HG03565 (cell line): ENCODE results near the gene SMAD5.

Experiments
- ATAC-seq: cut with Tn5 transposase; IDR thresholded peaks from one replicate; pipeline ENCODE4 v1.9.1; 2021; ENCODE audit warnings: mild to moderate bottlenecking, moderate library complexity; ENCODE audit not compliant: unreplicated experiment

SMAD5 gene

DNA sequence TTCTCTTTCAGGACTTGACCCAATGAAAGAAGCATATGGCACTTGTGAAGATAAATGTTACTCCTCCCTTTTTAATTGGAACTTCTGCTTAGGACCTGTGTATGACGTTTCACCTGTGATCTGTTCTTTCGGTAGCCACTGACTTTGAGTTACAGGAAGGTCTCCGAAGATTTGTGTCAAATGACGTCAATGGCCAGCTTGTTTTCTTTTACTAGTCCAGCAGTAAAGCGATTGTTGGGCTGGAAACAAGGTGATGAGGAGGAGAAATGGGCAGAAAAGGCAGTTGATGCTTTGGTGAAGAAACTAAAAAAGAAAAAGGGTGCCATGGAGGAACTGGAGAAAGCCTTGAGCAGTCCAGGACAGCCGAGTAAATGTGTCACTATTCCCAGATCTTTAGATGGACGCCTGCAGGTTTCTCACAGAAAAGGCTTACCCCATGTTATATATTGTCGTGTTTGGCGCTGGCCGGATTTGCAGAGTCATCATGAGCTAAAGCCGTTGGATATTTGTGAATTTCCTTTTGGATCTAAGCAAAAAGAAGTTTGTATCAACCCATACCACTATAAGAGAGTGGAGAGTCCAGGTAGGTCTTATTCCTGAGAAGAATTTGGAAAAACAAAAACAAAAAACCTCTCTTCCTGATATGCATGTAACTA lies 21.1 kb downstream of the SMAD5 start:
- no peak for ATAC-seq

DNA sequence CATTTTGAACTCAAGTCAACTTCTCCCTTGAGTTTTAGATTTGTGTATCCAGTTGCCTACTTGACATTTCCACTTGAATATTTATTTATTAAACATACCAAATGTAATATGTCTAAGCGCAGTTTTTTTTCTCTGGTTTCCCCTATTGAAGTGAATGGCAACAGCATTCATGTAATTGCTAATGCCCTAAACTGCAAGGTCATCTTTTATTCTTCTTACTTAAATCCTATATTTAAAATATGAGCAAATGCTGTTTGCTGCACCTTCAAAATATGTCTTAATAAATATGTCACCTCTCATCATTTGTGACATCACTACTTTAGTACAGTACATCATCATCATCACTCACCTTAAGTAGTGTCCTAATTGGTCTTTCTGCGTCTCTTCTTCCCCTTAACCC lies 22.4 kb downstream of the SMAD5 start:
- no peak for ATAC-seq

DNA sequence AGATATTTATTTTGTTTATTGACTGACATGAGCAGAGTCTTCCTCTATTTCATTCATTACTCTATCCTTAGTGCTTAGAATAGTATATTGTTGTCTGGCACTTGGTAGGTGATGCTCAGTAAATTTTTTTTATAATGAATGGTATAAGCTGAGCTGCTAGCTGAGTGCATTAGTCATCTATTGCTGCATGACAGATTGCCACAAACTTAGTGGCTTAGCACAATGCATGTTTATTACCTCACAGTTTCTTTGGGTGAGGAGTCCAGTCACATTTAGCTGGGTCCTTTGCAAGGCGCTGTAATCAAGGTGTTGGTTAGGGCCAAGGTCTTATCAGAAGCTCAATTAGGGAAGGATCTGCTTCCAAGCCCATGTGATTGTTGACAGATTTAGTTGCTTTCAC lies 23.1 kb downstream of the SMAD5 start:
- no peak for ATAC-seq

DNA sequence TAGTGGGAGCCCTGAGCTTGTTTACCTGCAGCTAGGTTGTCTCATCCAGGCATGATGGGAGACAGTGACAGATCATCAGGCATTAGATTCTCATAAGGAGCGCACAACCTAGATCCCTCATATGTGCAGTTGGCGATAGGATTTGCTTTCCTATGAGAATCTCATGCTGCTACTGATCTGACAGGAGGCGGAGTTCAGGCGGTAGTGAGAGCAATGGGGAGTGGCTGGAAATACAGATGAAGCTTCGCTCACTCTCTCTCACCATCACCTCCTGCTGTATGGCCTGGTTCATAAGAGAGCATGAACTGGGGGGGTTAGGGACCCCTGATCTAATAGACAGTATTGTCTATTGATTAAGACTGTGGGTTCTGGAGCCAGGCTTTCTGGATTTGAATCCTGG lies 24.9 kb downstream of the SMAD5 start:
- ATAC-seq: no peak

DNA sequence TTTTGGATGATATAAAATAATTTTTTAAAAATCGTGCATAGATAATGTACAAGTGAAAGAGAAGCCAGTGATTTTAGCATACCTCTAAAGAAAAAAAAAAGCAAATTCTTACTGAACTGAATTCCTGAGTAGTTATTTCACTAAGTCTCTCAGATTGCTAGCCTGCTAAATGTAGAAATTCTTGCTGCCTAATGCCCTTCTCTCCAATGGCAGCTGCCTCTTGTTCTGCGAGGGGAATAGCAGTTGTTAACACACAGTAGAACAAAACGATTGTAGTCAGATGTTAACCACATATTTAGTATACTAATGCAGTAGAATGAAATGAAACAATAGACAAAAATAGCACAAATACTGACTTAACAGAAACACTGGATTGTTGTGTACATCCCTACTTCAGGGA lies 26.8 kb downstream of the SMAD5 start:
- no peak for ATAC-seq

DNA sequence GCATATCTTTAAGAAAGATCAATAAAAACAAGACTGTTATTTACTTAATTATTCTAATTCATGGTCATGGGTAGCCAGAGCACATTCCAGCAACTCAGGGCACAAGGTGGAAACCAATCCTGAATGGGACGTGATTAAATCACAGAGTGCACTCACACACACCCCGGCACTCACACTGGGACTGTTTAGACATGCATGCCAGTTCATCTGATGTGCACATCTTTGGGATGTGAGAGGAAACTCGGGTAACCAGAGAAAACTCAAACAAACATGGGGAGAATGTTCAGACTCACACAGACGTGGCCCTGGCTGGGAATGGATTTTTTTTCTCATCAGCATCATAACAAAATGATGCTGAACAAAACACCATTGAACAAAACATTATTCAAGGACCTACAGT lies 29.4 kb downstream of the SMAD5 start:
- ATAC-seq: no peak

DNA sequence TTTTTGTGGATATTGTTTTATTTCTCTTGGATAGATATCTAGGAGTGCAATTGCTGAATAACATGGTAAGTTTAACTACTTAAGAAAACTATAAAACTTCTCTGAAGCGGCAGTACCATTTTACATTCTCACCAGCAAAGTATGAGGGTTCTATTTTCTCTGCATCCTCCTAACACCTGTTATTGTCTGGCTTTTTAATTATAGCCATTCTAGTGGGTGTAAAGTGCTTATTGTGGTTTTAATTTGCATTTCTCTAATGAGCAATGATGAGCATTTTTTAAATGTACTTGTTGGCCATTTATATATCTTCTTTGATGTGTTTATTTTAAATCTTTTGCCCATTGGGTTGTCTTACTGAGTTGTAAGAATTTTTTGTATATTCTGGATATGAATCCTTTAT lies 31.6 kb downstream of the SMAD5 start:
- no peak for ATAC-seq

DNA sequence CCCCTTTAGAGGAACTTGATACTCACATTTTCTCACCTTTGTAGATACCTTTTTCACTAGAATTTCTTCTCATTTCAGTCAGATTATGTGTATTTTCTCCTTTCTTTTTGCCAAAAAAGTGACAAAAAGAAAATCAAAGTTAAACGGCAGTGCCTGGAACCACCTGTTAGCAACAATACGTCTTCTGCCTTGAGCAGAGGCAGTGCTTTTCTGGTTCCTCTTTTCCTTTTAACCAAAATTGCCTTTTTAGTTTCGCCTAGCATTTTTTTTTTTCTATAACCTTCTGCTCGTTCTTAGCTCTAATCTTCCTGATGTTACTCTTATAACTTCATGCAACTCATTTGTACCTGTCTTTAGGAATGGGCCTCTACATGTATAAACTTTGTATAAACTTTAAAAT lies 34.3 kb downstream of the SMAD5 start:
- peak; percentile 61 for ATAC-seq

DNA sequence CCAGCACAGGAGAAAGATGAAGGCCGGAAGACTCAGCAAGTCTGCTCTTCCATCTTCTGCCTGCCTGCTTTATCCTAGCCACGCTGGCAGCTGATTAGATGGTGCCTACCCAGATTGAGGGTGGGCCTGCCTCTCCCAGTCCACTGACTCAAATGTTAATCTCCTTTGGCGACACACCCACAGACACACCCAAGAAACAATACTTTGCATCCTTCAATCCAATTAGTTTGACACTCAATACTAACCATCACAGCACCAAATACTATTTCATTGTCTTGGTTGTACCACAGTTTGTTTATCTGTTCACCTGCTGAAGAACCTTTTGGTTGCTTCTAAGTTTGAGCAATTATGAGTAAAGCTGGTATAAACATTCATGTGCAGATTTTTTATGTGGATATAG lies 36.6 kb downstream of the SMAD5 start:
- ATAC-seq: no peak

DNA sequence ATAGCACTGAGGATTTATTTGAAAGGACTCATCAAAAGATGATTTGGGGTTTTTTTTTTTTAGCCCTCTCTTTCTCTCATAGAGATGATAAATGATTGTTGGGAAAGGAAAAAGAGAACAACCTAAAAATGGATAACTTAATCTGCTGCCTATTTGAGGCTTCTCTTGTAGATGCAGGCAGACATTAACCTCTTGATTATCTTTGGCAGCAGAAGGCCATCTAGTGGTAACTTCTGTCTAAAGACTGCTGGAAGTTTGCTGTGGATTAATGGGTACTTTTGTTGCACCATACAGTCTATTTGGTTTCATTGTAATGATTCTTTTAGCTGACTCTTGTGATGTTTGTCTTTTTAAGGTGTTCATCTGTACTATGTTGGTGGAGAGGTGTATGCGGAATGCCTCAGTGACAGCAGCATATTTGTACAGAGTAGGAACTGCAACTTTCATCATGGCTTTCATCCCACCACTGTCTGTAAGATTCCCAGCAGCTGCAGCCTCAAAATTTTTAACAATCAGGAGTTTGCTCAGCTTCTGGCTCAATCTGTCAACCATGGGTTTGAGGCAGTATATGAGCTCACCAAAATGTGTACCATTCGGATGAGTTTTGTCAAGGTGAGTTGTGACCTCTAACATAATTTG lies 41.5 kb downstream of the SMAD5 start:
- peak; percentile 71 for ATAC-seq

DNA sequence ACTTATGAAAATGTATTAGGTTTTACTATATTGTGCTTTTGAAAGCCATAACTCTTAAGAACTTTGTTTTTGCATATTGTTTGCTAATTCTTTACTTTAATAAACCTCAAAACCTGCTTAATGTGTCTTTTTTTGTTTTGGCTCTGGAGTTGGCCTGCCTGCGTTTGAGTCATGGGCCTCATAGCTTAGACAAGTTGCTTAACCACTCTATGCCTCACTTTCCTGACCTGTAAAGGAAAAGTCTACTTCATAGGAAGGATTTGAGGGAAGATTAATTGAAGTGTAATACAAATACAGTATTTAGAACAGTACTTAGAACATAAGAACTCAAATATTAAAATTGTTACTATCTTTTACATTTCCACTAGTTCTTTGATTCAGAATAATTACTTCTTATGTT lies 50.0 kb downstream of the SMAD5 start:
- no peak for ATAC-seq

DNA sequence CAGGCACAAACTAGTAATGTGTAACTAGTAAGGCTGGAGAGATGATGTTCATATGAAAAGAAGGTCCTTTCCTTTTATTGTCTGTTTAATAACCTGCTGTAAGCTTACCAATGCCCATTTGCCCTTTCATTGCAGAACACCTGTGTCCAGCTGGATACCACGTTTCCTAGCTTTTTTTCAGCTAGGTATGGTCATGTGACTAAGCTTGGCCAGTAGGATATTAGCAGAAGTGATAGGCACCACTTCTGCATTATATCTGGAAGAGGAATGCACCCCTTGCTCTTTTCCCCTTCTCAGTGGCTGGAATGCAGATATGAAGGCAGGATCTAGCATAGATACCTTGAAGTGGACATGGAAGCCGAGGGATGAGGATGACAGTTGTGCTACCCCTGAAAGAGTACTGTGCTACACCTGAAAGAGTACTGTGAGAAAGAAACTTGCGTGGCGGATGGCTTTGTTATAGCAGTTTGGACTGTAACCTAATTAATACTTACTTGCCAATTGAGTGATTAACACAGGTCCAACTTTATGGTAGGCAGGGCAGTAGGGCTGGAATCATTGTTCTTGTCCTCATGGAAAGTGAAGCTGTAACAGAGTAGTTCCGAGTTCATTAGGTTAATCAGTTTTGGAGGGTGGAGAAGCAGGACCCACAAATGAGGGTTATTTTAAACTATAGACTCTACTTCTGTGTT lies 53.5 kb downstream of the SMAD5 start:
- no peak for ATAC-seq

DNA sequence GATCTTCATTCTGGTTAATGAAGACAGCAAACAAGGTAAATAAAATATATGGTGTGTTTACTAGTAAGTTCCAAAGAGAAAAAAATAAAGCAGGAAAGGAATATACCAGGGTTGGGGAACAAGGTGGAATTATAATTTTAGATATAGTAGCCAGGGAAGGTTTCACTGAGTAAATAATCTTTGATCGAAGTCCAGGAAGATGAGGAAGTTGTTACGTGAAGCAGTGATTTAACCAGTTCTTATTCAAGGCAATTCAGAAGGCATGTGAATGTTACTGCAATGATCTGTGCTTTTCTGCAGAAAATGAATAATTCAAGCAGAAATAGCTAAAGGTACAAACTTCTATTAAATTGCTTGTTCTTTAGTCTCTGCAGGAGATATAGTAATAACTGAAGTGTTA lies 54.2 kb downstream of the SMAD5 start:
- ATAC-seq: no peak

DNA sequence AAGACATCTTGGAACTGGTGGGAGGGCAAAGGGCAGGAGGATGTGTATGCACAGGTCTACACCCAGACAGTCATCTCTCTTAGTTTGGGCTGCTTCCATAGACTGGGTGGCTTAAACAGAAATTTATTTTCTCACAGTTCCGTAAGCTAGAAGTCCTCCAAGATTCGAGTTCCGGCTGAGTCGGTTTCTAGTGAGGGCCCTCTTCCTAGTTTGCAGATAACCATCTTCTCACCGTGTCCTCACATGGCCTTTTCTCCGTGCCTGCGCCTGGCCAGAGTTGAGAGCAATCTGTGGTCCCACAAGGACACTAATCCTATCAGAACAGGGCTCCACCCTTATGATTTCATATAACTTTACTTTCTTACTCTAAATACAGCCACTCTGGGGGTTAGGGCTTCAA lies 56.2 kb downstream of the SMAD5 start:
- ATAC-seq: no peak

DNA sequence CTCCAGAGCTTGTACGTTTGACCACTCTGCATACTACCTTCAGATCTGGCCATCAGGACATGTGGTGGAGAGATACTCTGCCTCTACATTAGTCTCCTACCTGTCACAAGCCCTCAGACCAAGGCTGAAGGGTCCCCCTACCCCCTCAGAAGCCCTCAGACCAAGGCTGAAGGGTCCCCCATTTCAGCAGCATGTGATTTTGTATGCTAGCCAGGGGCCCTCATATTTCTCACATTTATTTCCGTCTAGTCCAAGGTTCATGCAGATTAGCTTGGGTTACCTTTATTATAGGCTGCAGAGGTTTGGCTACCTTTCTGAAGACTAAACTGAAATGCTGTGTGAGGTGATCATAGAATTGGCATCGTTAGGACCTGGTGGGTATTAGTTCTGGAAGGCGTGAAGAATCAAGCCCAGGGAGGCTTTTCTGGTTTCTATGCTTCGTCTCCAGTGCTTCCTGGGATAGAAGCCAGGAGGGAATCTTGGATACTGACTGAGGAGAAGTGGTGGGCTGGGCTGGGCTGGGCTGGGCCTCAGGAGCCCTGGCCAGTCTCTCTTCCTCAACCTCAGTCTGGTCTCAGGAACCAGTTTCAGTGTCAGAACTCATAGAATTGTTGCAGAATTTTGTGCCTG lies 57.6 kb downstream of the SMAD5 start:
- ATAC-seq: no peak

DNA sequence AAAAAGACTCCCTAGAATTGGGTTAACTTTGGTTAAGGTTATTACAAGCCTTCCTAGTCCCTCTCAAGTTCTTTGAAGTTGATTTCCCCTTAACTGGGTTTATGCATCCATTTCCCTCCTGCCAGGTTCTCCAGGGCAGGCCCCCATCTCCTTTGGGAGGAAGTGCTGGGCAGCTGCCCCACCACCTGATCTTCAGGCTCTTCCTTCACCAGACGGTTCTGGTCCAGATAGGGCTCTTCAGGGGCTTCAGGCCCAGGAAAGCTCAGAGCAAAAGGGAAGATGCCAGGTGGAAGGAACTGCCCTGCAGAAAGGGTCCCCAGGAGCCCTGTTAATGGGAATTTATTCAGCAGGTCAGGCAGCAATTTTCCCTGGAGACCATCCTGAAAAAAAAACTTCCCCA lies 58.3 kb downstream of the SMAD5 start:
- no peak for ATAC-seq

DNA sequence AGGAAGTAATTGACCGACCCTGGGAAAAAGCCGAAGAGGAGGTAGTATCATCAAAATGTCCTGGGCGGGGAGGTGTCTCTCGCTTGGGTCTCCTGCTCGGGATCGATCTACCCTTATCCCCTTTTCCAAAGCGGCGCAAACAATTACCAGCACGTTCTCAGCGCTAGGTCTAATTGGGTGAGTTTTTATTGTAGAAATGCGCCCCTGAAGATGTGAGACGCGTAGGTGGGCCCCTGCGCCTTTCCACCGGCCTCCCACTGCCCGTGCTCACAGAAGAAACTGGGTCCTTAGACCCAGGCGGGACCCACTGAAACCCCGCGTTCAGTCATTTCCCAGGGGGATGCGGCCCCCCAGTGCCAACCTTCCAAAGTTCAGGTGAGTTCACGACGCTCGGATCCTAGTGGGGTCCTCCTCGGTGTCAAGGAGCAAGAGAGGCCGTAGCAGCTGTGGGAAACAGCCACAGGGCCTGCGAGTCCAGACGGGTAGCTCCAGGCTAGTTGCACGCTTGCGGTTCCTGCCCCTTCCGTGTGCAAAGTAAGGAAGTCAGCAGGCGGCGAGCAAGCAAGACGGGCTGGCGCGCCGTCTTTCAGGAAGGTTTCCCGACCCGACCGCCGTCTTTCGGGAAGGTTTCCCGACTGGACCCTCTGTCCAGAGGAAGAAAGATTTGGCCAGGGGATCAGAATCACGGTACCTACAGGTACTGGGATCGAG lies 58.8 kb downstream of the SMAD5 start:
- no peak for ATAC-seq

DNA sequence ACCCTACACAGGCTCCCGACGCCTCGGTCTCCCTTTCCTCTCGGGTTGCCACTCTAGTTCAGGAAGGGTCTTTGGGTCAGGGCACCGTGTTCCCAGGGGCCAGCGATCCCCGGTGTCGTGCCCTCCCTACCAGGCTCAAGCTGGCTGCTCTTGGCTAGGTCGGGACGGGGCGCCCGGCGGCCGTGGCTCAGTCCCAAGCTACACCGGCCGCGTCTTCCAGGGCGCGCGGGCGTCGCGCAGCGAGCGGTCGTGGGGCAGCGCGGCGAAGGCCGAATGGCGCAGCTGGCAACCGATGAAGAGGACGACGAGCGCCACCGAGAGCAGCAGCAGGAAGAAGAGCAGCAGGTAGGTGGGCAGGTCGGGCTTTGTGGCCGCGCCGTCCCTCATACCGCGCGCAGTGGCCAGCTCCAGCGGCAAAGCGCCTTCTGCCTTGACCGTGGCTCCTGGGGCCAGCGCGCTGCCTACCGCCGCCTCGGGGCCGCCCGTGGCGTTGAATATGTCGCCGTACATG lies 59.4 kb downstream of the SMAD5 start:
- no peak for ATAC-seq

DNA sequence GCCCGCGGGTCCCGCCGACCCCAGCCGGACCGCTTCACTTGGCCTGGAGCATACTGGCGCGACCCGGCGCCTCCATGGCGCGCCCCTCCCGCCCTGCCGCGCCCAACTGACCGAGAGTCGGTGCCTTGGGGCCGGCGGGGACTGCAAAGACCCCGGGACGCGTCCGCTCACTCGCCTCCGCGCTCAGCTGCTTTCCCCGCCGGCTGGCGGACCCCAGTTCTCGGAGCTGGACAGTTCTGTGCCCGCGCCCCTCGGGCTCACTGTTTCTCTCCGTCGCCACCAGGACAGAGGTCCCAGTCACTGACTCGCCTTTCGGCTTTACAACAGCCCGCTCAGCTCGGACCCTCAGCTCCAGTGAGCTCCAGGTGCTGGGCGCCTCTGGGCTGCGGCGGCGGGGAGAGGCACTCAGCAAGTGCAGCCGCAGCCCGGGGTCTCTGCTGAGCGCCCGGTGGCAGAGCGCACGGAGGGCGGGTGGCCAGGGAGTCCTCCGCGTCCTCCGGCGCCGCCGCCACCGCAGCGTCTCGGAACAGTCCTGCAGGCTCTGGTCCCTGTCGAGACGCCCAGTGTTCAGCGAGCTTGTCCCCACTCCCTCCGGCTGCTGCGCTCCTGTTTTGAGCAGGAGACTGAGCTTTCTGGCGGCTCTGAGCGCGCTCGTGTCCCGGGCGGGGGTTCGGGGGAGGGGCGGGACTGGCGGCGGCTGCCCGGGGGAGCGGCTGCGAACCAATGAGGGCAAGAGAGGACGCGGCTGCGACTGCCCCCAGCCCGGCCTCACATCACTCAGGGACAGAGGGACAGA lies 60.1 kb downstream of the SMAD5 start, which contains the start of gene SMIM32:
Gene SMIM32, minus strand, starts transcription at position 637 of the 796 bp plus-strand sequence. CDS start 638 bp downstream, outside the sequence.
- ATAC-seq: no peak

DNA sequence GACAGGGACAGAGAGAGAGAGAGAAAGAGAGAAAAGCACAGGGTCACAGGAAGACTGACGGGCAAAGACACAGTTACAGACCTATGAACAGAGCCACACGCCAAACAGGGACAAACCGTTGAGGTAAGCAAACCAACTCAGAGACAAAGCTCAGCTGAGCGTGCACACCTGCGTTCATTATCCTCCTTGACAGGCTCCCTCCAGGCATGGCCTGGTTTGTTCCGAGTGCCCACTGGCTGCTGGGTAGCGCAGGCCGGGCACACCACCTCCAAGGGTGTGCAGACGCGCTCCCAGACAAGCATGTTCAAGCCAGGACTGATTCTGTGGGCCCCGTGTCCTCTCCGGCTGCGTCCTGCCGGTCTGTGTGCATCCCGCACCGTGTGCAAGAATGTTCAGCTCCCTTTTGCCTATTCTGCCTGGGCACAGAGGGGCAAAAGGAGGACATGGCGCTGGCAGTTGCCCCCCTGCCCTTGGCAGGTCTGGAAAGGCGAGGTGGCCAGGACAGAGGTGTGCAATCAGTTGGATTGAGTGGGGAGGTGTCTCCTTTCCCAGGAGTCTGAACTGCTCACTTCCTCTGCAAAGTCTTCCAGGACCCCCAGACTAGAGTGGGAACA lies 60.8 kb downstream of the SMAD5 start:
- no peak for ATAC-seq
